Natural killer cell (primary cell): ENCODE data around the gene TM9SF2. TPM values are rescaled to one million over a fixed set of nuclear protein-coding genes. Genes with fewer than 3 reads are reported as not detected.
A peak's percentile ranks its signal among the peaks of the same experiment; 100 is the strongest.
"Not testable (repeated sequence)": the region's sequence is repeated elsewhere in the genome, so short reads cannot be mapped to it uniquely, and the experiment has no call there.

Experiments used
- ATAC-seq, 3 donors: fragments of 150-1000 bp in 2 of 3; fragments of 200-7000 bp in 1 of 3; cut with Tn5 transposase; 1 replicate in 1 of 3; 2 replicates in 2 of 3; pipeline ENCODE4 v1.10.0; 2021; ENCODE audit warnings: mild to moderate bottlenecking in 2 of 3, moderate library complexity in 2 of 3
- DNase-seq, 2 donors: peaks; one replicate each; pipeline versions ENCODE4 v3.0.0 to v3.0.0-alpha.2; 2013 to 2021; ENCODE audit warnings: mixed read lengths in 1 of 2
- H3K27ac ChIP-seq: one replicate; pipeline ENCODE4 v1.5.1; 2013; ENCODE audit warnings: mild to moderate bottlenecking, low read length
- H3K27me3 ChIP-seq: one replicate; pipeline ENCODE4 v1.6.1; 2013; ENCODE audit warnings: low read length; ENCODE audit not compliant: control insufficient read depth, insufficient read depth
- H3K36me3 ChIP-seq: one replicate; pipeline ENCODE4 v1.6.1; 2013; ENCODE audit warnings: low read length; ENCODE audit not compliant: control insufficient read depth, insufficient read depth
- H3K4me1 ChIP-seq: one replicate; pipeline ENCODE4 v1.6.1; 2013; ENCODE audit warnings: low read length; ENCODE audit not compliant: control insufficient read depth, insufficient read depth
- H3K4me3 ChIP-seq: one replicate; pipeline ENCODE4 v1.5.1; 2013; ENCODE audit warnings: low read length
- H3K9me3 ChIP-seq: one replicate; pipeline ENCODE4 v1.6.1; 2013; ENCODE audit warnings: low read length; ENCODE audit not compliant: control insufficient read depth, insufficient read depth
- H3K27ac Mint-ChIP-seq, 2 donors: one replicate each; pipeline ENCODE4 v1.8.0; 2022; ENCODE audit warnings: mild to moderate bottlenecking in 2 of 2, mixed read lengths in 2 of 2, moderate library complexity in 1 of 2
- H3K27me3 Mint-ChIP-seq, 2 donors: one replicate each; pipeline ENCODE4 v1.8.0; 2022; ENCODE audit warnings: low read depth in 2 of 2, mixed read lengths in 2 of 2
- H3K36me3 Mint-ChIP-seq: one replicate; pipeline ENCODE4 v1.8.0; 2022; ENCODE audit warnings: mixed read lengths
- H3K4me1 Mint-ChIP-seq, 2 donors: one replicate each; pipeline ENCODE4 v1.8.0; 2022; ENCODE audit warnings: mixed read lengths in 2 of 2
- H3K4me3 Mint-ChIP-seq: one replicate; pipeline ENCODE4 v1.8.0; 2022; ENCODE audit warnings: mild to moderate bottlenecking, moderate library complexity, mixed read lengths
- H3K9me3 Mint-ChIP-seq, 2 donors: one replicate each; pipeline ENCODE4 v1.8.0; 2022; ENCODE audit warnings: mixed read lengths in 2 of 2
- CTCF ChIP-seq: fragments of 200-600 bp; IDR thresholded peaks from one replicate; pipeline ENCODE4 v1.8.0; 2022; ENCODE audit warnings: antibody characterized with exemption
- WGBS: methylation state at CpG from one replicate; pipeline ENCODE4 v1.1.7; 2013; ENCODE audit warnings: missing lambda C conversion rate; ENCODE audit not compliant: insufficient coverage; 5-methylcytosine and 5-hydroxymethylcytosine counted together
- intact Hi-C: fragments of 100-400 bp; cut with micrococcal nuclease; formaldehyde crosslinking; loops from one replicate; pipeline ENCODE4 v1.14.2; 2022
- total RNA-seq, 4 donors: library from RNA; stranded (reverse); fragments of 120-200 nt in 1 of 4; gene quantifications; one replicate each; pipeline versions ENCODE4 v1.2.3 to v1.2.4, GENCODE V29; 2013 to 2022

Gene TM9SF2
- total RNA-seq: 10 to 100 TPM; 41.8 to 62.1 (median 51.4) TPM
- total RNA-seq (2013): 97.9 TPM

GRCh38 chr13:99501184-99501847 lies at the start of gene TM9SF2:
TSS of gene TM9SF2 (plus strand) at chr13:99501472. CDS start at chr13:99501607, 135 bp downstream.
- peak within 1 kb of the TSS; percentile 96 for H3K4me3 Mint-ChIP-seq
- TF ChIP-seq CTCF: no peak
- Histone ChIP-seq H3K9me3 (no peaks in the 10 kb centered on the region), H3K4me1 (peaks cover 45% of the 10 kb centered on the region), H3K27me3 (no peaks in the 10 kb centered on the region), H3K36me3 (no peaks in the 10 kb centered on the region), H3K27ac (peak within 1 kb of the TSS; percentile 89), H3K4me3 (peak within 1 kb of the TSS; percentile 88)
- H3K27me3 Mint-ChIP-seq: no peaks in the 10 kb centered on the region
- WGBS: under 1% methylated on average over 55 of the region's 55 CpGs
- no peaks in the 10 kb centered on the region for H3K36me3 Mint-ChIP-seq
- H3K9me3 Mint-ChIP-seq: no peaks in the 10 kb centered on the region
- intact Hi-C loops: loop anchor here (5.0 to 10.0 kb wide), 2 partner anchors 234 to 1173 kb away; partner anchors contain the start of gene TMTC4
- ATAC-seq (peak; percentile 61 to 78 (median 74)), DNase-seq (peak; percentile 97 to 99)
- peak within 1 kb of the TSS; percentile 94 to 98 for H3K27ac Mint-ChIP-seq
- peaks cover 81 to 83% of the 10 kb centered on the region in 2 donors for H3K4me1 Mint-ChIP-seq

- no peak overlapping the region for H3K27ac Mint-ChIP-seq
- H3K9me3 Mint-ChIP-seq: peaks cover 0 to 4% of the 10 kb centered on the region in 2 donors
- H3K27me3 Mint-ChIP-seq: peaks cover 0 to 23% of the 10 kb centered on the region in 2 donors
- WGBS: 89% methylated on average over 9 of the region's 9 CpGs
- H3K4me1 Mint-ChIP-seq: no peaks in the 10 kb centered on the region
- H3K27me3 ChIP-seq: peaks cover 3% of the 10 kb centered on the region
- H3K4me1 ChIP-seq: no peaks in the 10 kb centered on the region
- H3K4me3 ChIP-seq: no peak overlapping the region
- H3K4me3 Mint-ChIP-seq: no peak overlapping the region
- H3K36me3 Mint-ChIP-seq: peaks cover 7% of the 10 kb centered on the region
- H3K27ac ChIP-seq: no peak overlapping the region
- DNase-seq: no peak
- TF ChIP-seq CTCF: no peak
- intact Hi-C loops: no loop called here
- no peaks in the 10 kb centered on the region for H3K36me3 ChIP-seq
- ATAC-seq: no peak
- no peaks in the 10 kb centered on the region for H3K9me3 ChIP-seq
Observed at GRCh38 chr13:99454518-99455183, 46.6 kb upstream of the TM9SF2 start.

GRCh38 chr13:99459099-99459850 lies 42.0 kb upstream of the TM9SF2 start:
- Mint-ChIP-seq H3K4me3 (no peak overlapping the region), H3K36me3 (peaks cover 7% of the 10 kb centered on the region), H3K27me3 (peaks cover 7% of the 10 kb centered on the region in 2 donors), H3K9me3 (peaks cover 0 to 4% of the 10 kb centered on the region in 2 donors), H3K27ac (no peak overlapping the region), H3K4me1 (peaks cover 3 to 8% of the 10 kb centered on the region in 2 donors)
- WGBS: 88% methylated on average over 9 of the region's 10 CpGs
- Histone ChIP-seq H3K4me3 (no peak overlapping the region), H3K27ac (no peak overlapping the region), H3K27me3 (no peaks in the 10 kb centered on the region), H3K4me1 (peaks cover 3% of the 10 kb centered on the region), H3K36me3 (no peaks in the 10 kb centered on the region), H3K9me3 (no peaks in the 10 kb centered on the region)
- ATAC-seq: no peak
- intact Hi-C loops: no loop called here
- DNase-seq: no peak
- no peak for TF ChIP-seq CTCF

- H3K9me3 Mint-ChIP-seq, H3K27ac Mint-ChIP-seq, H3K4me3 Mint-ChIP-seq, H3K4me3 ChIP-seq, H3K36me3 ChIP-seq, H3K36me3 Mint-ChIP-seq, intact Hi-C loops, H3K27me3 Mint-ChIP-seq, H3K9me3 ChIP-seq, ATAC-seq, H3K27me3 ChIP-seq, H3K27ac ChIP-seq: not testable (repeated sequence)
- H3K4me1 ChIP-seq: peaks cover 15% of the 10 kb centered on the region
- H3K4me1 Mint-ChIP-seq: peaks cover 16 to 22% of the 10 kb centered on the region in 2 donors
- DNase-seq: peak in 1 of 2 donors; percentile 11
- WGBS: 54% methylated on average over 2 of the region's 4 CpGs
Observed at GRCh38 chr13:99460802-99461201, 40.5 kb upstream of the TM9SF2 start.
